GM21786 (cell line): ENCODE results near the gene OTUD7B.
"Not testable (repeated sequence)": the region's sequence is repeated elsewhere in the genome, so short reads cannot be mapped to it uniquely, and the experiment has no call there.

ENCODE experiments used
- ATAC-seq: cut with Tn5 transposase; IDR thresholded peaks from one replicate; pipeline ENCODE4 v1.9.1; 2021; ENCODE audit not compliant: unreplicated experiment

The OTUD7B gene

GRCh38 chr1:149962039-149962647 lies 48.4 kb downstream of the OTUD7B start:
- ATAC-seq: no peak

GRCh38 chr1:149957548-149957947 lies 53.0 kb downstream of the OTUD7B start:
- not testable (repeated sequence) for ATAC-seq

DNA sequence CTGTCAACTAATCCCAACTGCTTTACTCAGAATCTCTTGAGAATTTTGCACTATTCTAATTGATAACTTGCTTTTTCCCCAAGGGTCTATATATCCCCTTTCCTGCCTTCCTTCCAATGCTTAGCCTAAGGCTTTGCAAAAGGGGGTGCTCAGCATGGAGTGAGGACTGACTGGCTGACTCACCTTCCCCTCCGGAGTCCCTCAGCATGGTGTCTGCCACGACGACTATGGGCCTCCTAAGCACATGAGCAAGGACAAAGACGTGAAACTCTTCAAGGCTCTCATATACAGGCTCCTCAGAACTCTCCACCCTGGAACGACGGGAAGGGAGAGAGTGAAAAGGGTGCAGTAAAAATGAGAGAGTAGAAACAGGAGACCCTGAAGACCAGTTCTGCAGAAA lies 60.6 kb downstream of the OTUD7B start:
- no peak for ATAC-seq

- no peak for ATAC-seq
Observed at GRCh38 chr1:149945206-149945605, 65.3 kb downstream of the OTUD7B start.

- ATAC-seq: no peak
Observed at GRCh38 chr1:149942885-149943284, 67.6 kb downstream of the OTUD7B start.

GRCh38 chr1:149942207-149942606 lies 68.3 kb downstream of the OTUD7B start:
- ATAC-seq: no peak

- no peak for ATAC-seq
Observed at GRCh38 chr1:149940427-149940826, 70.1 kb downstream of the OTUD7B start.

- not testable (repeated sequence) for ATAC-seq
Observed at GRCh38 chr1:149938668-149939003, 71.9 kb downstream of the OTUD7B start.

DNA sequence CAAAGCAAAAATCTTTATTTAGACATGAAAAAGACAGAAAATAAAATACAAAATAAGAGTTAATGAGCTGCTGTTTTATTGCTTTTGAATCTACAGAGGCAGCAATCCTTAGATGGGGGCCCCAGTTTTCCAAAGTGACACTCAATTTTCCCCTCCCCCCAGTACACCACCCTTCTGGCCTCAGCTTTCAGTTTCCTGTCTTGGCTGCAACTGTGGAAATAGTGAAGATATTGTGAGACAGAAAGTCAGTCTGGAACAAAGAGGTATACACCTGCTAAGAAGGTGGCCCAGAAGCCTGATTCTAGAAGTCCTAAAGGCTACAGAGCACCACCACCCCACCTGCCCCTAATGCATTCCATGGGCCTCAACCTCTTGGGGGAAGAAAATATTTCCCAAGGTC lies 72.8 kb downstream of the OTUD7B start:
- no peak for ATAC-seq

GRCh38 chr1:149936992-149937705 lies 73.4 kb downstream of the OTUD7B start:
- ATAC-seq: no peak

DNA sequence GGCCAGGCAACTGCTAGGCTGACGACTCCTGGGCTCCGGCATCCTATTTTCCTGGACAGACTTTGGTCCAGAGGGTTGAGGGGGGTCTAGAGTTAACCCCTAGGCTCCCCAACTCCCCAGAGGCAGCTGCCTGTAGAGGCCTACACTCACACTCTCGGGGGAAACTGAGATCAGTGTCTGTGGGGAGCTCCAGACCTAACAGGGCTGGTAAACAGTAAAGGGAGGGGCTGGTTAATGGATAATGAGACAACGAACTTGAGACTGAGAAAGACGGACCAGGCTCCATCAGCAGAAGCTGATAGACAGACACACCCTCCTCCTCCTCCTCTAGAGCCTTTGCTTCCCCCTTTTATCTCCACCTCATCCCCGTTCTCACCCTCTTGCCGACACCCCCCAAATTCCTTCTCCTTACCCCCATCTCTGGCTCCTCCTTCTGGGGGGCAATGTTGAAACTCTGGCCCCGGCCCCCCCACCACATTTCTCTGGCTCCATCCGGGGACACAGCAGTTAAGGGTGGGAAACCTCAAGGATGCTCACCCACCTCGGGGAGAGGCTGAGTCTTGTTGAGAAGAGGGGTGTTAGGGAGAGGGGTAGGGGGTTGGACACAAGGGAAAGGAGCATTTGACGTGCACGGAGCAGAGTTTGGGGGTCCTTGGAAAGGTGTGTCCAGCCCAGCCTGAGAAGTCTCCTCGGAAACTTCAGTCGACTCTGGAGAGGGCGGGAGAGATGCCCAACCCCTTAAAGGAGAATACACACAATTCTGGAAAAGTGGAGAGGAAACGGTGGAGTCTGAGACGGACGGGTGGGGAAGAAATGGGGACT lies 74.1 kb downstream of the OTUD7B start, which contains the start of gene MTMR11:
Gene MTMR11 (minus strand): TSS at position 710 of the 822 bp plus-strand sequence. CDS start 232 bp downstream, at position 478.
- ATAC-seq: no peak

DNA sequence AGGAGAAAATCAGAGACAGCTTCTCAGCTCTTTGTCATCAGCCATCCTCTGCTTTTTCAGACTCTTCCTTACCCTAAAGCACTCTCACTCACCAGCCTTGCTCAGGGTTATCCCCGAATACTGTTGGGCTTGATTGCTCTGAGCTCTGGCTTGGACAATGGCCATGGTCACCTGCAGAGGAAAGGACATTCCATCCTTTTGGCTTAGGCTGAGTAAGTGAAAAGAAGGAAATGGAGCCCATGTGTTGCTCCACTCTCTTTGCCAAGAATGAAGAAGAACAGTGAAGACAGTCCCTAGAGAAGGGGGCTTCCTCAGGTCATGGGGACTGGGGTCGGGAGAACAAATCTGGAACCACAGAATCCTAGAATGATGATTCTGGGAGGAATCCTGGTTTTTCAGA lies 76.2 kb downstream of the OTUD7B start:
- no peak for ATAC-seq

- ATAC-seq: no peak
Observed at GRCh38 chr1:149933208-149933607, 77.3 kb downstream of the OTUD7B start.

DNA sequence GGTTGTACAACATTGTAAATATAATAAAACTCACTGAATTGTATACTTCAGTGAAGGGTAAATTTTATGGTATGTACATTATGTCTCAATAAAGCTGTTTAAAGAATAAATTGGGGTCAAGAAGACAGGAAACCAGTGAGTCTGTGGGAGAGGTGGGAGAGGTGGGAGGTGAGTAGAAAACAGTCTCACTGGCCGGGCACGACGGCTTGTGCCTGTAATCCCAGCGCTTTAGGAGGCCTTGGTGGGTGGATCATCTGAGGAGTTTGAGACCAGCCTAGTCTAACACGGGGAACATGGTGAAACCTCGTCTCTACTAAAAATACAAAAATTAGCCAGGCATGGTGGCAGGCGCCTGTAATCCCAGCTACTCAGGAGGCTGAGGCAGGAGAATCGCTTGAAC lies 78.1 kb downstream of the OTUD7B start:
- no peak for ATAC-seq

DNA sequence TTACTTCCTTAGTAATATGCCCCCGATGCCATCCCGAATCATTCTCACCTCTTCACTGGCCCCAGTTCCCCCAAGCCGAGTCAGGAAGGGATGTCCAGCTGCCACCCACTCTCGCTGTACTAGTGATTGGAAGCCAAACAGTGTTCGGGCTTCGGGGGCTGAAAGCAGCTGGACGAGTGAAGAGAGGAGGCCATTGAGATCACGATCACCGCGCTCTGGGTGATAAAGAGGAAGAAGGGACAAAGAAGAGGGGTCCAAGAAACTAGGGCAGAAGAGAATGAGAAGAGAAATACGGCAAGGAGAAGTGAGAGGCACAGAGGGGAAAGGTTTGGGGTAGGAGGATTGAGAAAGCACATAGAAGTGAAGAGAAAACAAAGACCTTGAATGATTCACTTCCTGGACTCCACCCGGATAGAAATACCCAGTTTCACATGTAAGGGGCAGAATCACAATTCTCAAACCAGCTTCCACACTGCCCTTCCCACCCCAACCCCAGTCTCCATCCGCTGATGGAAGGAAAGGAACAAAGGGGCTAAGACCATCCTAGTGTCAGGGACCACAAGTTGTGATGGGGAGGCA lies 79.2 kb downstream of the OTUD7B start:
- no peak for ATAC-seq

- no peak for ATAC-seq
Observed at GRCh38 chr1:149929856-149930255, 80.7 kb downstream of the OTUD7B start.

DNA sequence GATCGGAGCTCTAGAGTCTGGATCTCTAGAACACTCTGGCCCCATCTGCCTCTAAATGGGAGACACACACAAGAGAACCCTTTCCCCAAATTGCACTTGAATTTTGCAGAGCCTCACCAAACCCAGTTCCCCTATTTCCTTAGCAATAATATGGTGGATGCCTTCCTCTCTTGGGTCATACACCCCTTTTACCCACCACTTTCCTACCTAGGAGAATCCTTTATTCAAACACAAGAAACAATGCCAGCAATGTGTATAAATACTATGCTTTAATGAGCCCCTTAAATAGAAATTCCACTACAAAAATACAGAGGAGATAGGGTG lies 82.2 kb downstream of the OTUD7B start:
- ATAC-seq: no peak

- peak; percentile 92 for ATAC-seq
Observed at GRCh38 chr1:149927563-149928400, 82.7 kb downstream of the OTUD7B start, which contains the start of gene SF3B4. Gene SF3B4, minus strand, starts transcription at chr1:149927803. Its CDS starts 44 bp downstream, at chr1:149927759.

- no peak for ATAC-seq
Observed at GRCh38 chr1:149927056-149927562, 83.4 kb downstream of the OTUD7B start.

- ATAC-seq: no peak
Observed at GRCh38 chr1:149926296-149926695, 84.2 kb downstream of the OTUD7B start.
